ENCODE data around the gene PTPN14.
"Not testable (repeated sequence)": the region's sequence is repeated elsewhere in the genome, so short reads cannot be mapped to it uniquely, and the experiment has no call there.

PTPN14 gene

GRCh38 chr1:214481983-214482634, 69.3 kb downstream of the PTPN14 start:
- DNase-seq (ENCODE audit: insufficient read length, low spot score); FAIRE-seq: not testable (repeated sequence)

GRCh38 chr1:214476986-214477870, 74.2 kb downstream of the PTPN14 start:
- DNase-seq (ENCODE audit: insufficient read length, low spot score): no peak
- no peak for FAIRE-seq

DNA sequence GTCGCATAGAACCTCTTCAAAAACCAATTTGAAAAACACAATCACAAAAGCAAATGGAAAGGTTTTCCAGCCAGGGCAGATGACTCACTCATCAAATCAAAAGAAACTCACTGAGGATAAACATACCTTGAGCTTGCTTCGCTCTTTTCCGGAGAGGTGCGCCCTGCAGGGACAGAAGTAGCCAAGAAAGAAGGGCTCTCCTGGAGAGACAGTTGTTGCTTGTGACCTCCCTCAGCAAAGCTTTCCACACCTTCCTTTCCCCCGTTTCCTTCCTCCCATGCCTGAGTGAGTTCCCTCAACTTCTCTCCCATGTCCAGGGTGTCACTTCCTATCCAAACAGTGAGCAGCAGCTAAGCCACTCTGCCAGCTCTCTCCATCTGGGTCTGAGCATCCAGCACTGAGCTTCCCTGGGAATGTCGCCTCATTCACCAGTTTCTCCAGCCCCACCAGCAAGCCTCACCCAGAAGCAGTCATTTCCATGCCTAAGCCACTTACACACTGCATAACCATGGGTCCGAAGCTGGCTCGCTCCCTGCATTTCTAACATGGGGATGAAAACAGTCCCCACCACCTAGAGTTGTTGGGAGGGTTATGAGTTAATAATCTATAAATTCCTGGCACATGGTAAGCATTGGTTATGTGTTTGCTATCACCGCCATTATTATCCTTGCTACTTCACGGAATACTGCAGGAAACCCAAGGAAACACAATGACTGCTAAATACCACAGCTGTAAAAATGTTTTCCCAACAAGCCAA, 75.0 kb downstream of the PTPN14 start:
- DNase-seq (ENCODE audit: insufficient read length, low spot score) (no peak), FAIRE-seq (no peak)

GRCh38 chr1:214475746-214476145, 75.7 kb downstream of the PTPN14 start:
- DNase-seq (ENCODE audit: insufficient read length, low spot score) (no peak), FAIRE-seq (no peak)

- no peak for FAIRE-seq
- no peak for DNase-seq (ENCODE audit: insufficient read length, low spot score)
Measured at GRCh38 chr1:214475331-214475730, 76.1 kb downstream of the PTPN14 start.

DNA sequence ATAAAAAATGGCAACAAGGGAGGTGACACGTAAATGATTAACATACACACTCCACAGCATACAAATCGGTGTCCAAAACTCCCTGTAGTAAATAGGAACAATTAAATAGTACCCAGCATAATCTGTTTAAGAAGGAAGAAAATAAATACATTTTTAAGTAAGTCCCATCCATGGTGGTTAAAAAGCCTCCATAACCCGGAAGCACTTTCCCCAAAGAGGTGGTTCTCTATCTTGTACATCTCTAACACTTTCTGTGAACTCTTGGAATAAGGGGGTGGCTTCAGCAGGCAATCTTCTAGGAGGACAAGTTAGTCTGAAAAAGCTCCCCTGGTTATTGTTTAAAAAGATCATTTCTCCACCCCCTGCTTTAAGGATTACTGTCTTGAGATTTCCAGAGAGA, 76.9 kb downstream of the PTPN14 start:
- no peak for DNase-seq (ENCODE audit: insufficient read length, low spot score)
- no peak for FAIRE-seq

DNA sequence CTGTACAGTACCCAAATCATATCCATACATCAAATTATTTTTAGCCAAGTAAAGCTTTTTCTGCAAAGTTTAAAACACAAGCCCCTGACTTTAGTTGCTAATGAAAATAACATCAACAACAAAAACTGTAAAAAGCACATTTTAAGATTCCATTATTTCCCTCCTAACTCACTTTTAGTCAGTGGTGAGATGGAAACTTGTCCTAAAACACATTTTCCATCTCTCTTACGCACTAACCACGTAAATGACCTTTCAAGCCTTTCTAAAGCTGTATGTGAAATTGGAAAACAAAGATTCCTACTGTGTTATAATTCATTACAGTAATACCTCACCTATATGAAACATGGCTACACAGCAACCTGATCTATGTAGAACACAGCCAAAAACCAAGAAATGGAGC, 77.5 kb downstream of the PTPN14 start:
- DNase-seq (ENCODE audit: insufficient read length, low spot score): no peak
- no peak for FAIRE-seq

DNA sequence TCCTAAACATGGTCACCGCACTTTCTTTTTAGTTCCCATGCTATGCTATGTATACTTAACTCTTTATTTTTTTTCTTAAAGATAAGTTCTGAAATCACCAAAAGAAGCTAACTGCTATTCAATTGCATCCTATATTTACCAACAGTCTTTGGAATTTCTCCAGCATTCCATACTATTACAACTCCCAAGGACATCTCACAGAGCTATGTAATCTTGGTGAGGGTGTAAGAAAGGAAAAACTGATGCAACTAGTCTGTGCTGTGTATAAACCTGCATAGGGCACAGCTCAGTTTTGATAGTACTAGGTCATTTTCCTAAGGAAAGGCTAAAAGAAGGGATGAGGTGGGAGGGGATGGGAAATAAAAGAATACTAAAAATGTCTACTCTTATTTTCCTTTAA, 78.0 kb downstream of the PTPN14 start:
- DNase-seq (ENCODE audit: insufficient read length, low spot score): no peak
- no peak for FAIRE-seq

- no peak for FAIRE-seq
- no peak for DNase-seq (ENCODE audit: insufficient read length, low spot score)
Measured at GRCh38 chr1:214472364-214472763, 79.0 kb downstream of the PTPN14 start.

DNA sequence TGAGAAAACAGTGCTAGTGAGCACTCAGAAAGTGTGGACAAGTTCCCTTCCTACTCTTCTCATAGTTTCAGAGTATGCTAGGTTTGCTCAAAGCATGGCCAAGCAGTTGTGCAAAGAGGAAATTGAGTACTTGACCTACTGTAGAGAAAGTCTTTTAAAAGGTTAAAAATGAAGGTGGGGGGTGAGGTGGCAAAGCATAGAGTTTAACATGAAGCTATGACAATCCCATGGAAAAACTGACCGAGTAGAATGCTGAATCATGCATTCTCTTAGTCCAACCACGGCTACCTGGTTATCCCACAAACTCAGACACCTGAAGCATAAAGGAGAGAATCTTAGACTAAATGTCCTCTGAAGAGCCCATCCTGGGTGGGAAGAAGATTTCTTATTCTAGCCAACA, 79.9 kb downstream of the PTPN14 start:
- DNase-seq (ENCODE audit: insufficient read length, low spot score) (no peak), FAIRE-seq (no peak)

DNA sequence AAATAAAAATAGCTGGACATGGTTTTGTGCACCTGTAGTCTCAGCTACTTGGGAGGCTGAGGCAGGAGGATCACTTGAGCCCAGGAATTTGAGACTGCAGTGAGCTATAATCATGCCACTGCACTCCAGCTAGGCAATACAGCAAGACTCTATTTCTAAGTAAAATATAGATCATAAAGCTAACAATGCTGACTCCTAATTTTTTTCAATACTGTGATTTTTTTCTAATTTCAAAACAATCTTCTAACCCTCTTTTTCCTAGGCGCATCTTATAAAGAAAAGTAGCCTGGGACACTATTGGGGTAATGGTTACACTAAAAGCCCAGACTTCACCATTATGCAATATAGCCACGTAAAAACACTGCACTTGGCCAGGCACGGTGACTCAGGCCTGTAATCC, 81.3 kb downstream of the PTPN14 start:
- no peak for FAIRE-seq
- DNase-seq (ENCODE audit: insufficient read length, low spot score): no peak

DNA sequence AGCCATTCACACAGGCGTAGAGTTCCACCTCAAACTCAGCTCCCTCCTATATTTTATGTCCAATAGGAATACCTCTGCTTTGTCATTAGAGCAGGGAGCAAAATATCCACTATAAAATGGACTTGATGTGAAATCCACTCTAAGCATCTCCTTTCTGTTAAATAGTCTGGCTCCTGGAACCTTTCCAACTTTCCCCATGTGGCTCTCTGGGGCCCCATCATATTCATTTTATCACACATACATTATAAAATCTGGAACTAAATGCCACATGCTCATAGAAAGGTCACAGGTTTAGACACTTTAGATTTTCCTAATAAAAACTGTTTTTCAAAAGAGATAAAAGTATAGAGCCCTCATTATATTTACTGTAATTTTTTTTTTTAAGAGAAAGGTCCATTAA, 82.1 kb downstream of the PTPN14 start:
- no peak for FAIRE-seq
- DNase-seq (ENCODE audit: insufficient read length, low spot score): no peak

DNA sequence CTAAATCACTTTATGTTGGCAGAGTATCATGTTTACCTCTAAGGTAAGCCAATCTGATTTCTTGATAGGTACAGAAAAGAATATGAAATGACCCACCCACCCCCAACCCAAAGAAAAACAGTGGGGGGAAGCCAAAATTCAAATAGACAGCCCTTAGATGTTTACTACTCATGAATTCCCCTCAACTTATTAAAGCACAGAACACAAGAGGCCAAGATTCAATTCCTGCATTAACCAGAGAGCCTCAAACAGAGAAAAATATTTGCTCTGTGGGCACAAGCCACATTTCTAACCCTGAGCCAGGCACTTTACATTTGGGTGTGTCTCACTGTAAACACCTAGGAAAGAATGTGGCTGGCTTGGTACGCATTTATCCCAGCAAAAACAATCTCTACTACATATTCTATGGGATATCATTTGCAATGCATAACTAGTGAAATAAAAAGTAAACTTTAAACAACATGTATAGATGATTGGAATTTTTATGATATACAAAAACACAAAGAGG, 84.3 kb downstream of the PTPN14 start:
- no peak for DNase-seq (ENCODE audit: insufficient read length, low spot score)
- FAIRE-seq: no peak

- no peak for FAIRE-seq
- DNase-seq (ENCODE audit: insufficient read length, low spot score): no peak
Measured at GRCh38 chr1:214466403-214467077, 84.9 kb downstream of the PTPN14 start.

DNA sequence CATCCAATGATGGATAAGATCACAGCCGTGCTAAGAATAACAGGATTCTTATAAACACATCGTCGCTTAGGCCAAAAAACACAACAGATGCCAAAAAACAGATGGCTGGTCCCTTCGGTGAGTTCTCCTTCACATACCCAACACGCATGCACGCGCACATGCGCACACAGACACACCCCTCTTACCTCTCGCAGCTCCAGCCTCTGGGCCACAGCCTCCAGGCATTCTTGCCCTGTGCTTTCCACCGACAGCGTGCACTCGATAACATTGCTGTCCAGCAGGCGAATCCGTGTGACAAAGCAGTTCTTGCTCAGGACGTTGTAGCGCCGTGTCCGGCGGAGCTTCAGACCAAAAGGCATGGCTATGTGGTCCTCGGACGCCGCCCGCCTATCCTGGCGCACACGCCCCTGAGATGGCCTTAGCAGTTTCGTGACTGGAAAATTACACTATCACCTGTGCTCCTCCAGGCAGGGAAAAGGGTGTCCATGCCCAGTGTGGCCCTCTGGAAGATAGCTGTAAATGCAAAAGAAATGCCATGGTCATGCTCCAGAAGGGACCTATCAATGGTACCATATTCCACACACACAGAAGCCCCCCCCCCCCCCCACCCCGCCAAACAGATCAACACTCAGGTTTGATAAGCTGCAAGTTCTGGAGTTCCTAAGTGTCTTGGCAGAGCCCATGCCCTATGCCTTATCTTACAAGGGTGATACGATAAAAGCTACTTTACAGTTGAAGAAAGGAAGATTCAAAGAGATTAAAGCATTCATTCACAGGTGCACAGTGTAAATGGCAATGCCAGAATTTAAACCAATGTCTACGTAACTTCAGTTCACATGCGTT, 86.7 kb downstream of the PTPN14 start:
- DNase-seq (ENCODE audit: insufficient read length, low spot score): no peak
- no peak for FAIRE-seq

DNA sequence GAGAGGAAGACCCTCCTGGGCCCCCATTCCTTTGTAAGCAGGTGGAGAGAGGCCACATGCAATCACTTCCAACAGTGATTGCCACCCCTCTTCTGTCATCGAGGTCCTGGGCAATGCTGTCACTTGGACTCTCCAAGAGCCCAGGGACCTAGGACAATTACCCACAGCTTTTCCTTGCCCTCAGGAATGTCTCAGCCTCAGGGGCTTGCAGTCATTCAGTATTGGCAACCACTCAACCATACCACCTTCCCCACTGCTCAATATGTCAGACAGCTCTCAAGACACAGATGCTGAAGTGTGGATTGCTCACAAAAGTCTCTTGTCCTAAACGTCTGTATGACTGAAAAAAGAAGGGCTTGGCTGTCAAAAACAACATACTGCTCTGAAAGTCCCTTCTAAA, 87.8 kb downstream of the PTPN14 start:
- DNase-seq (ENCODE audit: insufficient read length, low spot score) (no peak), FAIRE-seq (no peak)

DNA sequence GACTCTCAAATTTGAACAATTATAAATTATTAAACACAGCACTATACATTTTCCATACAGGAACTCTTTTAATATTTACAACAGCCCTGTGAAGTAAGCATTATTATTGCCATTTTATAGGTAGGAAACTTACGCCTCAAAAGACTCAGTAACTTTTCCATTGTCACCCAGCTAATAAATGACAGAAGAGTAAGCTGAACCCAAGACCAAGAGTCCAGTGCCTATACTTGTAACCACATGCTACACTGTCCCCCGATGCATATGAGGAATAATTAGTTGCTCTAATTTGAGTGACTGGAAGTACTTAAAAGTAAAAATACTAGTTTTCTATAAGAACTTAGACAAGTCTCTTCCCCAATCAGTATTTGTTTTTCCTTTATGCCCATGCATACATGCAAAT, 88.5 kb downstream of the PTPN14 start:
- no peak for DNase-seq (ENCODE audit: insufficient read length, low spot score)
- FAIRE-seq: no peak

GRCh38 chr1:214461305-214461704, 90.1 kb downstream of the PTPN14 start:
- FAIRE-seq (no peak), DNase-seq (ENCODE audit: insufficient read length, low spot score) (no peak)

DNA sequence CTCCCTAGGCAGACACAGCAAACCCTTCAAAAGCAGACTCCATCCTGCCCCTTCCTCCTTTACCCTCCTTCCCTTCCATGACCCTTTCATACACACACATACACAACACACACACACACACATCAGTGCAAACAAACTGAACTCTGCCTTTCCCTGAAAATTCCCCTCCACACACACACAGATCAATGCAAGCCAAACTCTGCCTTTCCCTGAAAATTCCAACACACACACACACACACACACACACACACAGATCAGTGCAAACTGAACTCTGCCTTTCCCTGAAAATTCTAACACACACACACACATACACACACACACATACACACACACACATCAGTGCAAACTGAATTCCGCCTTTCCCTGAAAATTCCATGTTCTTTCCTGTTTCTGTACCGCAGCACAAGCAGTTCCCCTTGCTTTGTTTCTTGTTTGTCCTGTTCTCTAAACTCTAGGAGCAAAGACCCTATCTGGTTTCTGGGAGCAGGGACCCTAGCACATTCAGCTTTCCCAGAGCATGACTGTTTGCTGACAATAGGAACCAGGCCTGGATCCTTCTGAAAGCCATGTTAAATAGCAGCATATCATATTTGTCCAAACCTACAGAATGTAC, 91.0 kb downstream of the PTPN14 start:
- DNase-seq (ENCODE audit: insufficient read length, low spot score) (no peak), FAIRE-seq (no peak)

All from GM19239 (cell line).